Skeletal muscle tissue (tissue), 4 donors: ENCODE data around the gene SUMO4. TPM values are rescaled to one million over a fixed set of nuclear protein-coding genes. Genes with fewer than 3 reads are reported as not detected.

Experiments used
- H3K27ac ChIP-seq: one replicate; pipeline ENCODE4 v1.7.0; 2013; ENCODE audit warnings: mild to moderate bottlenecking, low read depth, low read length, inconsistent platforms
- H3K27me3 ChIP-seq, 3 donors: one replicate each; pipeline ENCODE4 v1.7.0; 2013; ENCODE audit warnings: low read length in 3 of 3; ENCODE audit not compliant: control insufficient read depth in 3 of 3, insufficient read depth in 3 of 3
- H3K36me3 ChIP-seq, 3 donors: one replicate each; pipeline ENCODE4 v1.7.0; 2013; ENCODE audit warnings: low read length in 3 of 3; ENCODE audit not compliant: control insufficient read depth in 3 of 3, insufficient read depth in 3 of 3
- H3K4me1 ChIP-seq, 3 donors: one replicate each; pipeline ENCODE4 v1.7.0; 2013; ENCODE audit warnings: low read length in 3 of 3, mild to moderate bottlenecking in 3 of 3; ENCODE audit not compliant: control insufficient read depth in 3 of 3, insufficient read depth in 3 of 3
- H3K4me3 ChIP-seq, 3 donors: one replicate each; pipeline ENCODE4 v1.7.0; 2013; ENCODE audit warnings: low read length in 3 of 3
- H3K9ac ChIP-seq, 3 donors: one replicate each; pipeline ENCODE4 v1.7.0; 2013; ENCODE audit warnings: low read length in 3 of 3, mild to moderate bottlenecking in 3 of 3, moderate library complexity in 2 of 3, low read depth in 1 of 3
- H3K9me3 ChIP-seq, 3 donors: one replicate each; pipeline ENCODE4 v1.7.0; 2013; ENCODE audit warnings: low read length in 3 of 3; ENCODE audit not compliant: control insufficient read depth in 3 of 3
- total RNA-seq: library from RNA; depleted of rRNA; stranded (reverse); fragments of >200 nt; gene quantifications from one replicate; pipeline ENCODE4 v1.2.3, GENCODE V29; 2014
- donor health status: Osteomylitis.

The SUMO4 gene
- total RNA-seq, 1 donor from 2014 or later: 0.52 TPM

- Histone ChIP-seq H3K4me3 (no peak overlapping the region), H3K27me3 (no peaks in the 10 kb centered on the region), H3K36me3 (no peaks in the 10 kb centered on the region), H3K4me1 (peaks cover 0 to 5% (median 0%) of the 10 kb centered on the region in 3 donors), H3K27ac (no peak overlapping the region), H3K9me3 (no peaks in the 10 kb centered on the region), H3K9ac (no peak overlapping the region)
Observed at GRCh38 chr6:149387779-149388512, 12.1 kb upstream of the SUMO4 start.

GRCh38 chr6:149389509-149390297, 10.4 kb upstream of the SUMO4 start:
- Histone ChIP-seq H3K27me3 (no peaks in the 10 kb centered on the region), H3K36me3 (no peaks in the 10 kb centered on the region), H3K9me3 (no peaks in the 10 kb centered on the region), H3K4me1 (peaks cover 0 to 5% (median 0%) of the 10 kb centered on the region in 3 donors), H3K27ac (no peak overlapping the region), H3K4me3 (no peak overlapping the region), H3K9ac (no peak overlapping the region)

GRCh38 chr6:149392093-149392492, 8.0 kb upstream of the SUMO4 start:
- Histone ChIP-seq H3K4me1 (peaks cover 0 to 5% (median 0%) of the 10 kb centered on the region in 3 donors), H3K27ac (no peak overlapping the region), H3K9ac (no peak overlapping the region), H3K36me3 (peaks cover 0 to 3% (median 0%) of the 10 kb centered on the region in 3 donors), H3K27me3 (no peaks in the 10 kb centered on the region), H3K9me3 (no peaks in the 10 kb centered on the region), H3K4me3 (no peak overlapping the region)

- H3K9ac ChIP-seq: no peak overlapping the region
- no peaks in the 10 kb centered on the region for H3K9me3 ChIP-seq
- peaks cover 0 to 3% (median 0%) of the 10 kb centered on the region in 3 donors for H3K36me3 ChIP-seq
- H3K27me3 ChIP-seq: no peaks in the 10 kb centered on the region
- H3K4me3 ChIP-seq: no peak overlapping the region
- H3K4me1 ChIP-seq: peaks cover 0 to 5% (median 0%) of the 10 kb centered on the region in 3 donors
- no peak overlapping the region for H3K27ac ChIP-seq
Observed at GRCh38 chr6:149392535-149392934, 7.5 kb upstream of the SUMO4 start.

- Histone ChIP-seq H3K4me3 (no peak overlapping the region), H3K9me3 (no peaks in the 10 kb centered on the region), H3K4me1 (peaks cover 0 to 3% (median 0%) of the 10 kb centered on the region in 3 donors), H3K27me3 (no peaks in the 10 kb centered on the region), H3K9ac (no peak overlapping the region), H3K36me3 (peaks cover 0 to 3% (median 3%) of the 10 kb centered on the region in 3 donors), H3K27ac (no peak overlapping the region)
Observed at GRCh38 chr6:149393002-149393679, 6.9 kb upstream of the SUMO4 start.

- Histone ChIP-seq H3K4me1 (peaks cover 0 to 2% (median 0%) of the 10 kb centered on the region in 3 donors), H3K9ac (no peak overlapping the region), H3K27me3 (no peaks in the 10 kb centered on the region), H3K4me3 (no peak overlapping the region), H3K36me3 (peaks cover 3 to 12% (median 9%) of the 10 kb centered on the region in 3 donors), H3K27ac (no peak overlapping the region), H3K9me3 (no peaks in the 10 kb centered on the region)
Observed at GRCh38 chr6:149395185-149395584, 4.9 kb upstream of the SUMO4 start.

GRCh38 chr6:149397384-149397783, 2.7 kb upstream of the SUMO4 start:
- no peaks in the 10 kb centered on the region for H3K27me3 ChIP-seq
- H3K9ac ChIP-seq: no peak overlapping the region
- H3K9me3 ChIP-seq: no peaks in the 10 kb centered on the region
- no peak overlapping the region for H3K27ac ChIP-seq
- peaks cover 0 to 2% (median 0%) of the 10 kb centered on the region in 3 donors for H3K4me1 ChIP-seq
- H3K4me3 ChIP-seq: no peak overlapping the region
- H3K36me3 ChIP-seq: peaks cover 9 to 16% (median 16%) of the 10 kb centered on the region in 3 donors

- Histone ChIP-seq H3K36me3 (peaks cover 9 to 19% (median 19%) of the 10 kb centered on the region in 3 donors), H3K27me3 (no peaks in the 10 kb centered on the region), H3K9me3 (no peaks in the 10 kb centered on the region), H3K4me1 (no peaks in the 10 kb centered on the region), H3K9ac (no peak overlapping the region), H3K4me3 (no peak overlapping the region), H3K27ac (no peak overlapping the region)
Observed at GRCh38 chr6:149403534-149403933, 3.5 kb downstream of the SUMO4 start.

GRCh38 chr6:149405823-149406765, 6.0 kb downstream of the SUMO4 start:
- Histone ChIP-seq H3K27me3 (no peaks in the 10 kb centered on the region), H3K4me1 (peaks cover 0 to 10% (median 2%) of the 10 kb centered on the region in 3 donors), H3K36me3 (peaks cover 0 to 16% (median 6%) of the 10 kb centered on the region in 3 donors), H3K9me3 (no peaks in the 10 kb centered on the region), H3K27ac (no peak overlapping the region), H3K9ac (no peak overlapping the region), H3K4me3 (no peak overlapping the region)
